A549 (cell line): ENCODE measurements around the gene TNC. TPM values are rescaled to one million over a fixed set of nuclear protein-coding genes. Genes with fewer than 3 reads are reported as not detected.

Source experiments
- ATAC-seq, 2 experiments: fragments of 200-7000 bp in 1 of 2; fragments of >200 bp in 1 of 2; cut with Nextera tagmentation in 1 of 2; cut with Tn5 transposase in 1 of 2; 3 replicates each; pipeline versions ENCODE4 v1.8.0 to v1.9.1; 2018 to 2020; ENCODE audit warnings: mild to moderate bottlenecking in 1 of 2, moderate library complexity in 1 of 2
- CTCF ChIA-PET: fragments of 300-600 bp; sonication (Branson Sonifier 250); formaldehyde crosslinking; extraction: SDS; loops from one replicate; lab custom pipeline; 2021; ENCODE audit warnings: antibody characterized with exemption, inconsistent platforms; lab: Yijun Ruan, JAX
- POLR2A ChIA-PET: fragments of 350-600 bp; formaldehyde crosslinking; extraction: SDS; loops from one replicate; lab custom pipeline; 2021; ENCODE audit warnings: antibody characterized with exemption, inconsistent platforms; lab: Yijun Ruan, JAX
- DNase-seq, 2 experiments: peaks; one replicate each; pipeline versions ENCODE4 v3.0.0 to v3.0.0-alpha.2; 2011 to 2016; ENCODE audit warnings: low read depth in 1 of 2, low spot score in 1 of 2
- FAIRE-seq: peaks from 2 replicates; lab custom pipeline; 2011; peaks lifted over from hg19 to GRCh38; lab: Jason Lieb, UNC
- H3K27ac ChIP-seq, 2 experiments: fragments of >200 bp; sonication (Bioruptor Twin); formaldehyde crosslinking; 3 replicates each; pipeline ENCODE4 v1.5.1; 2016 to 2017
- H3K4me1 ChIP-seq: fragments of >200 bp; sonication (Bioruptor Twin); formaldehyde crosslinking; 3 replicates; pipeline ENCODE4 v1.6.1; 2016
- H3K4me2 ChIP-seq: fragments of >200 bp; sonication (Bioruptor Twin); formaldehyde crosslinking; 3 replicates; pipeline ENCODE4 v1.6.1; 2016
- H3K4me3 ChIP-seq: fragments of >200 bp; sonication (Bioruptor Twin); formaldehyde crosslinking; 3 replicates; pipeline ENCODE4 v1.5.1; 2016
- H3K9me3 ChIP-seq: fragments of >200 bp; sonication (Bioruptor Twin); formaldehyde crosslinking; 3 replicates; pipeline ENCODE4 v1.6.1; 2016
- BHLHE40 ChIP-seq: IDR thresholded peaks from 2 replicates; pipeline ENCODE4 v1.6.1; 2012; ENCODE audit warnings: low read depth, low read length, inconsistent platforms
- CBX8 ChIP-seq: fragments of 200-600 bp; sonication (generic); IDR thresholded peaks from 2 replicates; pipeline ENCODE4 v1.6.1; 2016
- CEBPB ChIP-seq, 2 experiments: fragments of >200 bp in 1 of 2; sonication (Bioruptor Twin) in 1 of 2; formaldehyde crosslinking in 1 of 2; IDR thresholded peaks; 2 replicates each; pipeline ENCODE4 v1.6.1; 2012 to 2016
- EHF ChIP-seq: fragments of 250-450 bp; sonication (Bioruptor Pico); IDR thresholded peaks from 2 replicates; pipeline ENCODE4 v1.5.0; 2020; ENCODE audit warnings: mild to moderate bottlenecking
- EP300 ChIP-seq, 2 experiments: fragments of >200 bp; sonication (Bioruptor Twin); formaldehyde crosslinking; IDR thresholded peaks; 2 replicates in 1 of 2; 3 replicates in 1 of 2; pipeline ENCODE4 v1.6.1; 2016 to 2017
- ESRRA ChIP-seq: fragments of 150-350 bp; IDR thresholded peaks from 2 replicates; pipeline ENCODE4 v1.6.1; 2014; ENCODE audit warnings: mild to moderate bottlenecking, low read length, borderline replicate concordance
- HDAC2 ChIP-seq: fragments of 200-600 bp; sonication (generic); IDR thresholded peaks from 2 replicates; pipeline ENCODE4 v1.6.1; 2016
- HEYL ChIP-seq: fragments of 250-450 bp; sonication (Bioruptor Pico); IDR thresholded peaks from 2 replicates; pipeline ENCODE4 v1.8.0; 2021; ENCODE audit warnings: mild to moderate bottlenecking, moderate library complexity
- HOXB5 ChIP-seq: fragments of 250-450 bp; sonication (Bioruptor Pico); IDR thresholded peaks from 2 replicates; pipeline ENCODE4 v1.5.0; 2020; ENCODE audit warnings: mild to moderate bottlenecking, moderate library complexity
- JUN ChIP-seq, 2 experiments: fragments of >200 bp; sonication (Bioruptor Twin); formaldehyde crosslinking; IDR thresholded peaks; 2 replicates in 1 of 2; 3 replicates in 1 of 2; pipeline ENCODE4 v1.6.1; 2016 to 2017
- MAFK ChIP-seq: fragments of 450-650 bp; IDR thresholded peaks from 2 replicates; pipeline ENCODE4 v1.6.1; 2014; ENCODE audit not compliant: partially characterized antibody
- NFE2L2 ChIP-seq: fragments of 150-350 bp; conservative IDR thresholded peaks from 2 replicates; pipeline ENCODE4 v1.6.1; 2014; ENCODE audit warnings: low read length
- NPAS2 ChIP-seq: fragments of 250-450 bp; sonication (Bioruptor Pico); IDR thresholded peaks from 2 replicates; pipeline ENCODE4 v1.8.0; 2022; ENCODE audit warnings: mild to moderate bottlenecking, moderate library complexity, borderline replicate concordance
- NR3C1 ChIP-seq: fragments of >200 bp; sonication (Bioruptor Twin); formaldehyde crosslinking; IDR thresholded peaks from 3 replicates; pipeline ENCODE4 v1.6.1; 2017
- POLR2AphosphoS2 ChIP-seq: conservative IDR thresholded peaks from 2 replicates; pipeline ENCODE4 v1.6.1; 2012; ENCODE audit warnings: low read length, improper control_type of control experiment, inconsistent platforms
- RAD21 ChIP-seq, 2 experiments: fragments of >200 bp in 1 of 2; sonication (Bioruptor Twin) in 1 of 2; formaldehyde crosslinking in 1 of 2; IDR thresholded peaks in 1 of 2; conservative IDR thresholded peaks in 1 of 2; 2 replicates in 1 of 2; 3 replicates in 1 of 2; pipeline ENCODE4 v1.6.1; 2012 to 2018; ENCODE audit warnings: inconsistent platforms in 1 of 2
- RNF2 ChIP-seq: fragments of 200-600 bp; sonication (generic); IDR thresholded peaks from 2 replicates; pipeline ENCODE4 v1.6.1; 2016; ENCODE audit warnings: low read depth, mild to moderate bottlenecking, antibody characterized with exemption, moderate library complexity, borderline replicate concordance
- TP53 ChIP-seq: fragments of 250-450 bp; sonication (Bioruptor Pico); IDR thresholded peaks from 2 replicates; pipeline ENCODE4 v1.5.0; 2021; ENCODE audit warnings: mild to moderate bottlenecking, moderate library complexity
- ZC3H11A ChIP-seq: fragments of 450-650 bp; IDR thresholded peaks from 2 replicates; pipeline ENCODE4 v1.6.1; 2014; ENCODE audit warnings: antibody characterized with exemption, mild to moderate bottlenecking
- WGBS: methylation state at CpG from one replicate; pipeline ENCODE4 v1.1.6; 2017; ENCODE audit errors: missing lambda C conversion rate; 5-methylcytosine and 5-hydroxymethylcytosine counted together
- polyA plus RNA-seq, 4 experiments: library from polyadenylated mRNA; depleted of rRNA in 3 of 4; stranded (reverse); fragments of >200 nt; fragmentation: RNase III in 1 of 4; extraction: RNeasy Plus Mini Kit Qiagen cat#74134 plus additional on column Dnase treatment in 1 of 4; gene quantifications; 2 replicates in 3 of 4; 3 replicates in 1 of 4; pipeline ENCODE4 v1.2.3, GENCODE V29; 2011 to 2017
- TF ChIP-seq, protein P1 (sequence below): IDR thresholded peaks from 2 replicates; pipeline ENCODE4 v1.6.1; 2012
- TF ChIP-seq, protein P2 (sequence below): IDR thresholded peaks from 2 replicates; pipeline ENCODE4 v1.6.1; 2012
- TF ChIP-seq, protein P3 (sequence below): fragments of 450-650 bp; IDR thresholded peaks from 2 replicates; pipeline ENCODE4 v1.6.1; 2014; ENCODE audit warnings: antibody characterized with exemption
- TF ChIP-seq, protein P4 (sequence below): fragments of >200 bp; sonication (Bioruptor Twin); formaldehyde crosslinking; IDR thresholded peaks from 3 replicates; pipeline ENCODE4 v1.6.1; 2016
- TF ChIP-seq, protein P5 (sequence below): fragments of 200-600 bp; sonication (generic); IDR thresholded peaks from 2 replicates; pipeline ENCODE4 v1.6.1; 2016; ENCODE audit warnings: antibody characterized with exemption, mild to moderate bottlenecking, moderate library complexity

TNC gene
- polyA plus RNA-seq, 2 of the 4 experiments (the other 2 are of a cell fraction) = 0.50 to 0.63 TPM

DNA sequence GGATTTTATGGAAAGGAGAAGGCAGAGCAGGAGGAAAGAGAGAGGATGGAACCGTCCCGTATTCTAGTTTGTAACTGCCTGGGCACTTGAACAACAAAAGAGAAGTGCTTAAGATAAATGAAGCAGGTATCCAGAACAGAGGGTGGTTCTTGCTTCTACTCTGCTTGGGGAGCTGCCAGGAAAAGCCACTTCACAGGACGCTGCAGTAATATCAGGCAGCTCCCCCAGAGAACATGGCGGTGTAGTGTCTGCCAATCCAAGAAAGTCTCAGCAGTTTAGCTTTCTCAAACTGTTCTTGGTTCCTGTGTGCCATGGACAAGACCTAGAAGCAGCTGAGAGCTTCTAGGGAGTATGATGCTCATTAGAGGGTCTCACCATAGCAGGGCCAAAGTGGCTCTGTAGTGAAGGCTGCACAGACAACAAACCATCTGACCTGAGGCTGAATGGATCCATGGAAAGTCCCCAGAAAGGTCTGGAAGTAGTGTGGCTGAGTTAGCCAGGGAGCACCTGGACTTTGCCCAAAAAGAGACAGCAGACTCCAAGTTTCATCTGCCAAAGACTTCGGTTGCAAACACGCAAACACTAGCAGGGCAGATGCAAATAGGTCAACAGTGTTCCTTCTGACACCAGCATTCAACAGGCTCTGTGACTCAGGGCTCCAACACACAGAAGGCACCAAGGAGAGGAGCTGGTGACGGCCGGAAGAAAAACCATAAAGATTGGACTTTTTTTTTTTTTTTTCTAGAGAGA lies 115.4 kb downstream of the TNC start:
- TF ChIP-seq ZC3H11A (no peak), BHLHE40 (no peak), HOXB5 (CRISPR knock-in tag) (no peak), MAFK (no peak), CEBPB (IDR thresholded peaks at IDR 0.05) (no peak), RAD21 (conservative IDR thresholded peaks at IDR 0.05 in 1 of 2, IDR thresholded peaks at IDR 0.05 in 1 of 2) (no peak), POLR2AphosphoS2 (no peak)
- 71% methylated on average over 8 of the region's 8 CpGs for WGBS
- Histone ChIP-seq H3K4me2 (no peak overlapping the region), H3K9me3 (no peaks in the 10 kb centered on the region), H3K27ac (no peak overlapping the region), H3K4me3 (no peak overlapping the region), H3K4me1 (no peaks in the 10 kb centered on the region)
- DNase-seq (no peak), FAIRE-seq (no peak), ATAC-seq (no peak)
- ChIA-PET CTCF (interaction anchor here (0.6 to 3.5 kb wide), 6 partner anchors 12 to 341 kb away, joined by 3 to 24 read pairs (median 4); partner anchors contain the start of gene TEX48), POLR2A (no interaction called here)

DNA sequence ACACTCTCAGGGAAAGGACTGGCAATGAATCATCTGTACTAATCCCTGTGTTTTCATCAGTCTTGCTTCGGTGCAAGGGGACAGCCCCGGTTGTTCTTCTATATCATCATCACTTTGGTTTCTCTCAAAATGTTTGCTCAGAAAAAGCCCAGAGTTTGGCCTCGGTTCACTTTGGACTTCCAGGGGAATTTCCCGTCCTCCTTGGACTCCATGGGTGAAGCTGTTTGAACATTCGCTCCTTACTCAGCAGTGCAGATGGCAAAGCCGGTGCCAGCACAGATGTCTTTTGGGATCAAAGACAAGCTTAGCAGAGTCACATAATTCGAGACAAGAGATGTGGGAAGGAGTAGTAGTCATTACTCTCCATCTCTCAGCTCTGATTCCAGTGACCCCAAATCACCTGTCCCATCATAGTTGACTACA lies 117.7 kb downstream of the TNC start:
- POLR2A ChIA-PET = no interaction called here
- peak overlapping the region; percentile 16; the same call in 2 of the 3 replicates for H3K4me2 ChIP-seq
- CTCF ChIA-PET = interaction anchor here (0.9 to 3.5 kb wide), 2 partner anchors 14 to 93 kb away, joined by 3 to 24 read pairs; no protein-coding TSS in a partner anchor
- FAIRE-seq = no peak
- DNase-seq = no peak
- H3K4me1 ChIP-seq = no peaks in the 10 kb centered on the region
- H3K27ac ChIP-seq = no peak overlapping the region
- H3K9me3 ChIP-seq = no peaks in the 10 kb centered on the region
- no peak for TF ChIP-seq NR3C1
- TF ChIP-seq, protein P1, sequence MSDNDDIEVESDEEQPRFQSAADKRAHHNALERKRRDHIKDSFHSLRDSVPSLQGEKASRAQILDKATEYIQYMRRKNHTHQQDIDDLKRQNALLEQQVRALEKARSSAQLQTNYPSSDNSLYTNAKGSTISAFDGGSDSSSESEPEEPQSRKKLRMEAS = no peak
- no peak for TF ChIP-seq TP53 (CRISPR knock-in tag)
- TF ChIP-seq, protein P2, sequence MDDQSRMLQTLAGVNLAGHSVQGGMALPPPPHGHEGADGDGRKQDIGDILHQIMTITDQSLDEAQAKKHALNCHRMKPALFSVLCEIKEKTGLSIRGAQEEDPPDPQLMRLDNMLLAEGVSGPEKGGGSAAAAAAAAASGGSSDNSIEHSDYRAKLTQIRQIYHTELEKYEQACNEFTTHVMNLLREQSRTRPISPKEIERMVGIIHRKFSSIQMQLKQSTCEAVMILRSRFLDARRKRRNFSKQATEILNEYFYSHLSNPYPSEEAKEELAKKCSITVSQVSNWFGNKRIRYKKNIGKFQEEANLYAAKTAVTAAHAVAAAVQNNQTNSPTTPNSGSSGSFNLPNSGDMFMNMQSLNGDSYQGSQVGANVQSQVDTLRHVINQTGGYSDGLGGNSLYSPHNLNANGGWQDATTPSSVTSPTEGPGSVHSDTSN = no peak
- TF ChIP-seq, protein P3, sequence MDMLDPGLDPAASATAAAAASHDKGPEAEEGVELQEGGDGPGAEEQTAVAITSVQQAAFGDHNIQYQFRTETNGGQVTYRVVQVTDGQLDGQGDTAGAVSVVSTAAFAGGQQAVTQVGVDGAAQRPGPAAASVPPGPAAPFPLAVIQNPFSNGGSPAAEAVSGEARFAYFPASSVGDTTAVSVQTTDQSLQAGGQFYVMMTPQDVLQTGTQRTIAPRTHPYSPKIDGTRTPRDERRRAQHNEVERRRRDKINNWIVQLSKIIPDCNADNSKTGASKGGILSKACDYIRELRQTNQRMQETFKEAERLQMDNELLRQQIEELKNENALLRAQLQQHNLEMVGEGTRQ = no peak
- TF ChIP-seq MAFK = no peak
- TF ChIP-seq NPAS2 (CRISPR knock-in tag) = no peak
- no peak for TF ChIP-seq HOXB5 (CRISPR knock-in tag)
- TF ChIP-seq RNF2 = no peak
- ATAC-seq = no peak
- no peak overlapping the region for H3K4me3 ChIP-seq
- 17% methylated on average over 7 of the region's 7 CpGs for WGBS

DNA sequence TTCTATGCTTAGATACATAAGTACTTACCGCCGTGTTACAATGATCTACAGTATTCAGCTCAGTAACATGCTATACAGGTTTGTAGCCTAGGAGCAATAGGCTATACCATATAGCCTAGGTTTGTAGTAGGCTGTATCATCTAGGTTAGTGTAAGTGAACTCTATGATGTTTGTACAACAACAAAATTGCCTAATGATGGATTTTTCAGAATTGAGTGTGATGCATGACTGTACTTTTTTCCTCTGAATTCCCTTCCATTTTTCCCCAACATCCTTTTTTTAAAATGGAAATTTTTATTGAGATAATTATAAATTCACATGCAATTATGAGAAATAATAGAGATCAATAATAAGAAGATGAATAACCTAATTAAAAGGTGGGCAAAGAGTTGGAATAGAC lies 119.6 kb downstream of the TNC start:
- no peak overlapping the region for H3K4me2 ChIP-seq
- no peak overlapping the region for H3K27ac ChIP-seq
- H3K9me3 ChIP-seq = no peaks in the 10 kb centered on the region
- ChIA-PET POLR2A (no interaction called here), CTCF (no interaction called here)
- no peak for ATAC-seq
- no peak for DNase-seq
- H3K4me3 ChIP-seq = no peak overlapping the region
- FAIRE-seq = no peak
- 93% methylated on average over 2 of the region's 2 CpGs for WGBS
- TF ChIP-seq JUN (IDR thresholded peaks at IDR 0.05) (no peak), RNF2 (no peak), CBX8 (no peak), EP300 (IDR thresholded peaks at IDR 0.05) (no peak), HDAC2 (no peak), NFE2L2 (no peak), HEYL (no peak), ESRRA (no peak), EHF (no peak)
- TF ChIP-seq, protein P2 = no peak
- TF ChIP-seq, protein P4, sequence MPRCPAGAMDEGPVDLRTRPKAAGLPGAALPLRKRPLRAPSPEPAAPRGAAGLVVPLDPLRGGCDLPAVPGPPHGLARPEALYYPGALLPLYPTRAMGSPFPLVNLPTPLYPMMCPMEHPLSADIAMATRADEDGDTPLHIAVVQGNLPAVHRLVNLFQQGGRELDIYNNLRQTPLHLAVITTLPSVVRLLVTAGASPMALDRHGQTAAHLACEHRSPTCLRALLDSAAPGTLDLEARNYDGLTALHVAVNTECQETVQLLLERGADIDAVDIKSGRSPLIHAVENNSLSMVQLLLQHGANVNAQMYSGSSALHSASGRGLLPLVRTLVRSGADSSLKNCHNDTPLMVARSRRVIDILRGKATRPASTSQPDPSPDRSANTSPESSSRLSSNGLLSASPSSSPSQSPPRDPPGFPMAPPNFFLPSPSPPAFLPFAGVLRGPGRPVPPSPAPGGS = no peak
- TF ChIP-seq, protein P5, sequence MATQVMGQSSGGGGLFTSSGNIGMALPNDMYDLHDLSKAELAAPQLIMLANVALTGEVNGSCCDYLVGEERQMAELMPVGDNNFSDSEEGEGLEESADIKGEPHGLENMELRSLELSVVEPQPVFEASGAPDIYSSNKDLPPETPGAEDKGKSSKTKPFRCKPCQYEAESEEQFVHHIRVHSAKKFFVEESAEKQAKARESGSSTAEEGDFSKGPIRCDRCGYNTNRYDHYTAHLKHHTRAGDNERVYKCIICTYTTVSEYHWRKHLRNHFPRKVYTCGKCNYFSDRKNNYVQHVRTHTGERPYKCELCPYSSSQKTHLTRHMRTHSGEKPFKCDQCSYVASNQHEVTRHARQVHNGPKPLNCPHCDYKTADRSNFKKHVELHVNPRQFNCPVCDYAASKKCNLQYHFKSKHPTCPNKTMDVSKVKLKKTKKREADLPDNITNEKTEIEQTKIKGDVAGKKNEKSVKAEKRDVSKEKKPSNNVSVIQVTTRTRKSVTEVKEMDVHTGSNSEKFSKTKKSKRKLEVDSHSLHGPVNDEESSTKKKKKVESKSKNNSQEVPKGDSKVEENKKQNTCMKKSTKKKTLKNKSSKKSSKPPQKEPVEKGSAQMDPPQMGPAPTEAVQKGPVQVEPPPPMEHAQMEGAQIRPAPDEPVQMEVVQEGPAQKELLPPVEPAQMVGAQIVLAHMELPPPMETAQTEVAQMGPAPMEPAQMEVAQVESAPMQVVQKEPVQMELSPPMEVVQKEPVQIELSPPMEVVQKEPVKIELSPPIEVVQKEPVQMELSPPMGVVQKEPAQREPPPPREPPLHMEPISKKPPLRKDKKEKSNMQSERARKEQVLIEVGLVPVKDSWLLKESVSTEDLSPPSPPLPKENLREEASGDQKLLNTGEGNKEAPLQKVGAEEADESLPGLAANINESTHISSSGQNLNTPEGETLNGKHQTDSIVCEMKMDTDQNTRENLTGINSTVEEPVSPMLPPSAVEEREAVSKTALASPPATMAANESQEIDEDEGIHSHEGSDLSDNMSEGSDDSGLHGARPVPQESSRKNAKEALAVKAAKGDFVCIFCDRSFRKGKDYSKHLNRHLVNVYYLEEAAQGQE = no peak
- no peaks in the 10 kb centered on the region for H3K4me1 ChIP-seq
